Measurements from ENCODE around the gene RALGPS1.

GRCh38 chr9:127233989-127234388 lies 319.4 kb downstream of the RALGPS1 start:
- TF ChIP-seq CTCF (conservative IDR thresholded peaks at IDR 0.05 in 1 of 2, IDR thresholded peaks at IDR 0.05 in 1 of 2; ENCODE audit: low read depth in 1 of 2, low read length in 2 of 2) (no peak), EZH2 (IDR thresholded peaks at IDR 0.05; ENCODE audit: low read length, missing control alignments) (no peak)

Measured in fibroblast of lung (primary cell).